GM12878 (cell line): ENCODE measurements around the gene VIPR2. TPM values are rescaled to one million over a fixed set of nuclear protein-coding genes. Genes with fewer than 3 reads are reported as not detected.

ENCODE experiments used
- ATAC-seq: fragments of 200-7000 bp; cut with Tn5 transposase; 3 replicates; pipeline ENCODE4 v1.9.1; 2020; ENCODE audit warnings: mild to moderate bottlenecking, moderate library complexity
- BruUV-seq: library from RNA; stranded (reverse); fragments of 400-500 nt; replicated peaks from 2 replicates; lab custom pipeline; 2021; lab: Mats Ljungman, UMichigan
- CTCF ChIA-PET: fragments of 300-600 bp; sonication (Branson Sonifier 250); formaldehyde crosslinking; extraction: SDS; loops from one replicate; lab custom pipeline; 2021; ENCODE audit warnings: inconsistent platforms; lab: Yijun Ruan, JAX
- POLR2A ChIA-PET: fragments of 350-600 bp; formaldehyde crosslinking; extraction: SDS; loops from one replicate; lab custom pipeline; 2021; ENCODE audit warnings: inconsistent platforms; lab: Charles Lee
- RAD21 ChIA-PET: fragments of 300-600 bp; sonication (Branson Sonifier 250); formaldehyde crosslinking; loops from one replicate; lab custom pipeline; 2023; ENCODE audit warnings: antibody characterized with exemption; ENCODE audit not compliant: unreplicated experiment; lab: Charles Lee
- SMC1A ChIA-PET: fragments of 300-600 bp; sonication (Branson Sonifier 250); formaldehyde crosslinking; loops from one replicate; lab custom pipeline; 2023; ENCODE audit not compliant: unreplicated experiment, uncharacterized antibody; lab: Charles Lee
- DNase-seq: peaks from one replicate; pipeline ENCODE4 v3.0.0-alpha.2; 2011; ENCODE audit warnings: low read depth, low spot score
- FAIRE-seq: peaks from 3 replicates; lab custom pipeline; 2011; peaks lifted over from hg19 to GRCh38; lab: Jason Lieb, UNC
- H2AFZ ChIP-seq: 2 replicates; pipeline ENCODE4 v1.6.0; 2011; ENCODE audit warnings: low read depth, low read length, control low read depth; ENCODE audit not compliant: control insufficient read depth
- H3K27ac ChIP-seq: 2 replicates; pipeline ENCODE4 v1.5.1; 2011; ENCODE audit warnings: control low read depth; ENCODE audit not compliant: control insufficient read depth, insufficient read depth
- H3K27me3 ChIP-seq, 2 experiments: replicated peaks in 1 of 2; 2 replicates each; pipeline versions ENCODE4 v1.6.0 to v1.6.1; 2011; ENCODE audit warnings: low read length in 1 of 2; ENCODE audit not compliant: control insufficient read depth in 2 of 2, insufficient read depth in 2 of 2
- H3K36me3 ChIP-seq, 2 experiments: 2 replicates each; pipeline ENCODE4 v1.5.1; 2011; ENCODE audit warnings: low read length in 1 of 2; ENCODE audit not compliant: control insufficient read depth in 2 of 2, insufficient read depth in 2 of 2
- H3K4me1 ChIP-seq: 2 replicates; pipeline ENCODE4 v1.6.1; 2011; ENCODE audit warnings: mild to moderate bottlenecking, low read length, moderate library complexity, mixed read lengths; ENCODE audit not compliant: control insufficient read depth, insufficient read depth
- H3K4me2 ChIP-seq: 2 replicates; pipeline ENCODE4 v1.6.0; 2011; ENCODE audit warnings: control low read depth; ENCODE audit not compliant: control insufficient read depth, insufficient read depth
- H3K4me3 ChIP-seq: fragments of 200-600 bp; sonication (generic); 2 replicates; pipeline ENCODE4 v1.5.1; 2016
- H3K79me2 ChIP-seq: 2 replicates; pipeline ENCODE4 v1.6.0; 2011; ENCODE audit warnings: low read length; ENCODE audit not compliant: control insufficient read depth, insufficient read depth
- H3K9ac ChIP-seq: 2 replicates; pipeline ENCODE4 v1.8.0; 2011; ENCODE audit warnings: low read length, control low read depth, mixed read lengths; ENCODE audit not compliant: control insufficient read depth, insufficient read depth
- H3K9me3 ChIP-seq: replicated peaks from 3 replicates; pipeline ENCODE4 v1.5.1; 2011; ENCODE audit warnings: mild to moderate bottlenecking, low read length; ENCODE audit not compliant: control insufficient read depth, insufficient read depth
- H4K20me1 ChIP-seq: 2 replicates; pipeline ENCODE4 v1.6.0; 2011; ENCODE audit not compliant: control insufficient read depth, insufficient read depth
- BRCA1 ChIP-seq: IDR thresholded peaks from 2 replicates; pipeline ENCODE4 v1.6.1; 2011; ENCODE audit warnings: low read depth, low read length, improper control_type of control experiment
- E4F1 ChIP-seq: fragments of 450-650 bp; IDR thresholded peaks from 2 replicates; pipeline ENCODE4 v1.6.1; 2018; ENCODE audit warnings: borderline replicate concordance, mild to moderate bottlenecking; ENCODE audit not compliant: partially characterized antibody
- EP300 ChIP-seq, 2 experiments: fragments of 150-350 bp in 1 of 2; IDR thresholded peaks; 2 replicates each; pipeline ENCODE4 v1.6.1; 2011 to 2012; ENCODE audit warnings: low read depth in 2 of 2, low read length in 2 of 2, borderline replicate concordance in 1 of 2, improper control_type of control experiment in 1 of 2, inconsistent platforms in 1 of 2; ENCODE audit not compliant: control insufficient read depth in 1 of 2
- JUNB ChIP-seq: IDR thresholded peaks from 2 replicates; pipeline ENCODE4 v1.6.1; 2016; ENCODE audit warnings: antibody characterized with exemption, mild to moderate bottlenecking
- JUND ChIP-seq: IDR thresholded peaks from 2 replicates; pipeline ENCODE4 v1.6.1; 2012; ENCODE audit warnings: low read depth, mild to moderate bottlenecking, low read length, improper control_type of control experiment, moderate library complexity
- KLF5 ChIP-seq: fragments of 450-650 bp; IDR thresholded peaks from 2 replicates; pipeline ENCODE4 v1.6.1; 2014; ENCODE audit warnings: mild to moderate bottlenecking; ENCODE audit not compliant: partially characterized antibody
- MTA2 ChIP-seq: fragments of 450-650 bp; IDR thresholded peaks from 2 replicates; pipeline ENCODE4 v1.6.1; 2016; ENCODE audit warnings: low read depth, mild to moderate bottlenecking, moderate library complexity
- MTA3 ChIP-seq: IDR thresholded peaks from 2 replicates; pipeline ENCODE4 v1.6.1; 2012; ENCODE audit warnings: low read length, inconsistent platforms, borderline replicate concordance
- NR2C1 ChIP-seq: fragments of 450-650 bp; IDR thresholded peaks from 2 replicates; pipeline ENCODE4 v1.6.1; 2017; ENCODE audit warnings: antibody characterized with exemption, mild to moderate bottlenecking, moderate library complexity
- RUNX3 ChIP-seq: IDR thresholded peaks from 2 replicates; pipeline ENCODE4 v1.6.1; 2012; ENCODE audit warnings: low read length, inconsistent platforms
- YBX1 ChIP-seq: fragments of 450-650 bp; IDR thresholded peaks from 2 replicates; pipeline ENCODE4 v1.6.1; 2016; ENCODE audit warnings: antibody characterized with exemption
- ZNF217 ChIP-seq: fragments of 450-650 bp; IDR thresholded peaks from 2 replicates; pipeline ENCODE4 v1.6.1; 2017; ENCODE audit warnings: antibody characterized with exemption, mild to moderate bottlenecking
- WGBS: methylation state at CpG from one replicate; pipeline ENCODE4 v1.1.6; 2016; ENCODE audit warnings: low lambda C conversion rate; ENCODE audit not compliant: insufficient replicate concordance, insufficient coverage; ENCODE audit errors: missing lambda C conversion rate; 5-methylcytosine and 5-hydroxymethylcytosine counted together
- in situ Hi-C: fragments of 300-500 bp; cut with MboI; formaldehyde crosslinking; loops from 9 replicates; pipeline ENCODE4 v1.14.3; 2018; ENCODE audit warnings: mixed read lengths
- intact Hi-C: fragments of 100-400 bp; cut with micrococcal nuclease; formaldehyde crosslinking; loops from one replicate; pipeline ENCODE4 v1.14.2; 2022; ENCODE audit not compliant: unreplicated experiment
- polyA plus RNA-seq, 11 experiments: library from polyadenylated mRNA; depleted of rRNA in 4 of 11; unstranded in 6 of 11; stranded (reverse) in 5 of 11; fragments of >200 nt; fragmentation: Nextera tagmentation in 4 of 11; fragmentation: Illumina TruSeq in 1 of 11; extraction: Ambion mirVana in 4 of 11; extraction: Trizol in 1 of 11; gene quantifications; 1 replicate in 1 of 11; 2 replicates in 10 of 11; pipeline versions ENCODE4 v1.2.1 to v1.2.3, GENCODE V29; 2011 to 2016; ENCODE audit warnings: inconsistent platforms in 2 of 11, missing spikeins in 2 of 11, low read depth in 1 of 11
- total RNA-seq, 4 experiments: library from RNA; depleted of rRNA in 3 of 4; stranded (reverse); fragments of >200 nt in 3 of 4; fragmentation: Illumina TruSeq in 1 of 4; extraction: Trizol in 1 of 4; gene quantifications; 2 replicates each; pipeline versions ENCODE4 v1.2.1 to v1.2.3, GENCODE V29; 2013 to 2021
- TF ChIP-seq, protein P1 (sequence below): fragments of 450-650 bp; IDR thresholded peaks from 2 replicates; pipeline ENCODE4 v1.6.1; 2017; ENCODE audit warnings: borderline replicate concordance
- TF ChIP-seq, protein P2 (sequence below), 3 experiments: IDR thresholded peaks in 2 of 3; conservative IDR thresholded peaks in 1 of 3; 2 replicates each; pipeline ENCODE4 v1.5.1; 2011; ENCODE audit warnings: low read depth in 3 of 3, low read length in 3 of 3, mild to moderate bottlenecking in 3 of 3, control low read depth in 2 of 3, moderate library complexity in 2 of 3, inconsistent platforms in 1 of 3, mixed read lengths in 1 of 3; ENCODE audit not compliant: control insufficient read depth in 2 of 3, insufficient read depth in 1 of 3; ENCODE audit errors: extremely low read depth in 1 of 3

VIPR2 gene
- total and polyA plus RNA-seq, 10 of the 15 experiments (the other 5 are each of a cell fraction or from before 2014, with no cell fraction given): not detected

GRCh38 chr7:159094023-159094740 is 50.5 kb downstream of the VIPR2 start (continued):
- TF ChIP-seq, protein P1, sequence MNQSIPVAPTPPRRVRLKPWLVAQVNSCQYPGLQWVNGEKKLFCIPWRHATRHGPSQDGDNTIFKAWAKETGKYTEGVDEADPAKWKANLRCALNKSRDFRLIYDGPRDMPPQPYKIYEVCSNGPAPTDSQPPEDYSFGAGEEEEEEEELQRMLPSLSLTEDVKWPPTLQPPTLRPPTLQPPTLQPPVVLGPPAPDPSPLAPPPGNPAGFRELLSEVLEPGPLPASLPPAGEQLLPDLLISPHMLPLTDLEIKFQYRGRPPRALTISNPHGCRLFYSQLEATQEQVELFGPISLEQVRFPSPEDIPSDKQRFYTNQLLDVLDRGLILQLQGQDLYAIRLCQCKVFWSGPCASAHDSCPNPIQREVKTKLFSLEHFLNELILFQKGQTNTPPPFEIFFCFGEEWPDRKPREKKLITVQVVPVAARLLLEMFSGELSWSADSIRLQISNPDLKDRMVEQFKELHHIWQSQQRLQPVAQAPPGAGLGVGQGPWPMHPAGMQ: no peak
- TF ChIP-seq BRCA1 (no peak), YBX1 (no peak), KLF5 (no peak), MTA3 (no peak), E4F1 (no peak)

DNA sequence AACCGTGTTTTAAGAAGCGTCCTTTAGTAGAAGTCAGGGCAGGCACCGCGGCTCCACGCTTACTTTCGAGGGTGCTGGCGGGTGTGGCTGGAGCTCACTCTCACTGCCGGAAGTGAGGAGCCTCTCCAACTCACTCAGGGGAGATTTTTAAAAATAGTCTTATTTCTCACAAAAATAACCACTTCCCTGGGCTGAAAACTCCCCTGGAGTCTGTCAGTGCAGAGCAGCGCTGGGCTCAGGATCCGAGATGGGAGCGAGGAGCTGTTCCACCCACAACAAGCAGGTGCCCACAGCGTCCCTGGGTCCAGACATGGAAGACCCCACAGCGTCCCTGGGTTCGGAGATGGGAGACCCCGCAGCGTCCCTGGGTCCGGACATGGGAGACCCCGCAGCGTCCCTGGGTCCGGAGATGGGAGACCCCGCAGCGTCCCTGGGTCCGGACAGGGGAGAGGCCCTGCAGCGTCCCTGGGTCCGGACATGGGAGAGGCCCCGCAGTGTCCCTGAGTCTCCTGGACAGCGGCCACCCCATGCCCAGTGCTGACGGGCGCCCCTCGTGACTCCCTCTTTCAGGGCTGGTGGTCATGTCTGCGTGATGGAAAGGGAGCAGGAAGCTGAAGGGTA is 51.2 kb downstream of the VIPR2 start:
- no peak overlapping the region for H3K4me3 ChIP-seq
- TF ChIP-seq JUND (no peak), MTA2 (no peak), ZNF217 (no peak), JUNB (no peak), NR2C1 (no peak), RUNX3 (no peak), EP300 (IDR thresholded peaks at IDR 0.05; ENCODE audit: borderline replicate concordance in 1 of 2, control insufficient read depth in 1 of 2, low read depth in 2 of 2, low read length in 2 of 2) (no peak), BRCA1 (no peak)
- TF ChIP-seq, protein P2, sequence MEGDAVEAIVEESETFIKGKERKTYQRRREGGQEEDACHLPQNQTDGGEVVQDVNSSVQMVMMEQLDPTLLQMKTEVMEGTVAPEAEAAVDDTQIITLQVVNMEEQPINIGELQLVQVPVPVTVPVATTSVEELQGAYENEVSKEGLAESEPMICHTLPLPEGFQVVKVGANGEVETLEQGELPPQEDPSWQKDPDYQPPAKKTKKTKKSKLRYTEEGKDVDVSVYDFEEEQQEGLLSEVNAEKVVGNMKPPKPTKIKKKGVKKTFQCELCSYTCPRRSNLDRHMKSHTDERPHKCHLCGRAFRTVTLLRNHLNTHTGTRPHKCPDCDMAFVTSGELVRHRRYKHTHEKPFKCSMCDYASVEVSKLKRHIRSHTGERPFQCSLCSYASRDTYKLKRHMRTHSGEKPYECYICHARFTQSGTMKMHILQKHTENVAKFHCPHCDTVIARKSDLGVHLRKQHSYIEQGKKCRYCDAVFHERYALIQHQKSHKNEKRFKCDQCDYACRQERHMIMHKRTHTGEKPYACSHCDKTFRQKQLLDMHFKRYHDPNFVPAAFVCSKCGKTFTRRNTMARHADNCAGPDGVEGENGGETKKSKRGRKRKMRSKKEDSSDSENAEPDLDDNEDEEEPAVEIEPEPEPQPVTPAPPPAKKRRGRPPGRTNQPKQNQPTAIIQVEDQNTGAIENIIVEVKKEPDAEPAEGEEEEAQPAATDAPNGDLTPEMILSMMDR (IDR thresholded peaks at IDR 0.05 in 2 of 3, conservative IDR thresholded peaks at IDR 0.05 in 1 of 3; ENCODE audit: control insufficient read depth in 2 of 3, extremely low read depth in 1 of 3, insufficient read depth in 1 of 3, low read depth in 3 of 3, low read length in 3 of 3): no peak
- no peak overlapping the region for H3K4me2 ChIP-seq
- ChIA-PET POLR2A (no interaction called here), RAD21 (no interaction called here), SMC1A (no interaction called here), CTCF (no interaction called here)
- H3K27ac ChIP-seq: no peak overlapping the region
- H3K27me3 ChIP-seq: no peaks in the 10 kb centered on the region
- H4K20me1 ChIP-seq: no peaks in the 10 kb centered on the region
- FAIRE-seq (no peak), DNase-seq (no peak), ATAC-seq (no peak)
- in situ Hi-C loops: no loop called here
- H3K9ac ChIP-seq: no peak overlapping the region
- H3K4me1 ChIP-seq: no peaks in the 10 kb centered on the region
- no peaks in the 10 kb centered on the region for H3K79me2 ChIP-seq
- no TSS peak for BruUV-seq
- H3K36me3 ChIP-seq: no peaks in the 10 kb centered on the region
- intact Hi-C loops: no loop called here
- H3K9me3 ChIP-seq: no peaks in the 10 kb centered on the region; the same call in 2 of the 3 replicates
- WGBS: 54% methylated on average over 31 of the region's 31 CpGs
- H2AFZ ChIP-seq: no peak overlapping the region
